Endodermal cell (in vitro differentiated cells): ENCODE measurements around the gene TTC8. TPM values are rescaled to one million over a fixed set of nuclear protein-coding genes. Genes with fewer than 3 reads are reported as not detected.

ENCODE experiments used
- DNase-seq: peaks from one replicate; pipeline ENCODE4 v3.0.0-alpha.2; 2017
- H3K27ac ChIP-seq: 2 replicates; pipeline ENCODE4 v1.5.1; 2013; ENCODE audit warnings: mild to moderate bottlenecking, low read depth, low read length, moderate library complexity
- H3K27me3 ChIP-seq: 2 replicates; pipeline ENCODE4 v1.6.1; 2013; ENCODE audit warnings: mild to moderate bottlenecking, low read length, moderate library complexity; ENCODE audit not compliant: insufficient read depth, control insufficient read depth, poor library complexity, severe bottlenecking
- H3K36me3 ChIP-seq: 2 replicates; pipeline ENCODE4 v1.7.0; 2013; ENCODE audit warnings: mild to moderate bottlenecking, low read length, moderate library complexity; ENCODE audit not compliant: control insufficient read depth, insufficient read depth
- H3K4me1 ChIP-seq: one replicate; pipeline ENCODE4 v1.7.0; 2013; ENCODE audit warnings: low read length; ENCODE audit not compliant: control insufficient read depth, insufficient read depth
- H3K4me3 ChIP-seq: 2 replicates; pipeline ENCODE4 v1.5.1; 2013; ENCODE audit warnings: mild to moderate bottlenecking, low read length, moderate library complexity
- H3K9ac ChIP-seq: 2 replicates; pipeline ENCODE4 v1.6.1; 2013; ENCODE audit warnings: mild to moderate bottlenecking, low read length, moderate library complexity; ENCODE audit not compliant: poor library complexity, severe bottlenecking; ENCODE audit errors: extremely low read depth
- H3K9me3 ChIP-seq: 2 replicates; pipeline ENCODE4 v1.6.1; 2013; ENCODE audit warnings: mild to moderate bottlenecking, low read length, moderate library complexity; ENCODE audit not compliant: control insufficient read depth
- H3K27ac Mint-ChIP-seq: 2 replicates; pipeline ENCODE4 v1.8.0; 2020; ENCODE audit warnings: mixed read lengths
- H3K27me3 Mint-ChIP-seq: 2 replicates; pipeline ENCODE4 v1.8.0; 2021; ENCODE audit warnings: mild to moderate bottlenecking, mixed read lengths; ENCODE audit not compliant: insufficient read depth
- H3K36me3 Mint-ChIP-seq: 2 replicates; pipeline ENCODE4 v1.8.0; 2020; ENCODE audit warnings: low read depth, mixed read lengths
- H3K4me1 Mint-ChIP-seq: 2 replicates; pipeline ENCODE4 v1.8.0; 2020; ENCODE audit warnings: mixed read lengths
- H3K4me3 Mint-ChIP-seq: 2 replicates; pipeline ENCODE4 v1.8.0; 2020; ENCODE audit warnings: mild to moderate bottlenecking, moderate library complexity, mixed read lengths
- H3K9me3 Mint-ChIP-seq: 2 replicates; pipeline ENCODE4 v1.8.0; 2020; ENCODE audit warnings: mild to moderate bottlenecking, mixed read lengths
- CTCF ChIP-seq: fragments of 200-600 bp; sonication (generic); conservative IDR thresholded peaks from 2 replicates; pipeline ENCODE4 v1.5.0; 2021; ENCODE audit warnings: antibody characterized with exemption, mild to moderate bottlenecking
- WGBS, 2 experiments: methylation state at CpG; one replicate each; pipeline versions ENCODE4 v1.1.5 to v1.1.7; 2013; ENCODE audit warnings: missing lambda C conversion rate in 2 of 2, mixed read lengths in 1 of 2; ENCODE audit not compliant: insufficient coverage in 1 of 2, insufficient read length in 1 of 2; 5-methylcytosine and 5-hydroxymethylcytosine counted together
- total RNA-seq, 2 donors: library from RNA; stranded (reverse); fragmentation: NEBNext Ultra II Directional in 1 of 2; extraction: Animal tissue kit (Norgen Biotek cat#: 25700) in 1 of 2; gene quantifications; 2 replicates in 1 of 2; 3 replicates in 1 of 2; pipeline ENCODE4 v1.2.1, GENCODE V29; 2021

TTC8 gene
- total RNA-seq, 2 donors from 2014 or later, result 25.6 to 33.4 TPM

- TF ChIP-seq CTCF, result no peak
- Mint-ChIP-seq H3K27me3 (no peaks in the 10 kb centered on the region), H3K36me3 (peaks cover 12% of the 10 kb centered on the region), H3K4me3 (no peak overlapping the region), H3K4me1 (peaks cover 16% of the 10 kb centered on the region), H3K27ac (no peak overlapping the region), H3K9me3 (peaks cover 5% of the 10 kb centered on the region)
- no peak overlapping the region for H3K27ac ChIP-seq
- no peak overlapping the region for H3K9ac ChIP-seq
- H3K4me3 ChIP-seq, result no peak overlapping the region
- no peaks in the 10 kb centered on the region for H3K27me3 ChIP-seq
- H3K36me3 ChIP-seq, result peaks cover 17% of the 10 kb centered on the region
- peaks cover 10% of the 10 kb centered on the region for H3K9me3 ChIP-seq
- DNase-seq, result no peak
- peaks cover 3% of the 10 kb centered on the region for H3K4me1 ChIP-seq
These were observed 11.2 kb downstream of the TTC8 start for GRCh38 chr14:88835661-88836060.

GRCh38 chr14:88837495-88837894 lies 13.0 kb downstream of the TTC8 start:
- Histone ChIP-seq H3K4me1 (no peaks in the 10 kb centered on the region), H3K36me3 (peaks cover 13% of the 10 kb centered on the region), H3K27me3 (no peaks in the 10 kb centered on the region), H3K27ac (no peak overlapping the region), H3K4me3 (no peak overlapping the region), H3K9me3 (no peaks in the 10 kb centered on the region), H3K9ac (no peak overlapping the region)
- WGBS, 2 experiments, result 94% methylated on average over 1 of the region's 1 CpG; no CpG with 5 or more reads in 1 of the 2 experiments
- H3K9me3 Mint-ChIP-seq, result no peaks in the 10 kb centered on the region
- no peaks in the 10 kb centered on the region for H3K27me3 Mint-ChIP-seq
- H3K4me1 Mint-ChIP-seq, result peaks cover 8% of the 10 kb centered on the region
- TF ChIP-seq CTCF, result no peak
- no peak overlapping the region for H3K4me3 Mint-ChIP-seq
- peaks cover 9% of the 10 kb centered on the region for H3K36me3 Mint-ChIP-seq
- H3K27ac Mint-ChIP-seq, result no peak overlapping the region
- DNase-seq, result no peak

- no peak for TF ChIP-seq CTCF
- Histone ChIP-seq H3K4me3 (no peak overlapping the region), H3K9ac (no peak overlapping the region), H3K9me3 (no peaks in the 10 kb centered on the region), H3K4me1 (no peaks in the 10 kb centered on the region), H3K36me3 (peaks cover 13% of the 10 kb centered on the region), H3K27me3 (no peaks in the 10 kb centered on the region), H3K27ac (no peak overlapping the region)
- H3K27me3 Mint-ChIP-seq, result no peaks in the 10 kb centered on the region
- H3K27ac Mint-ChIP-seq, result no peak overlapping the region
- no peaks in the 10 kb centered on the region for H3K9me3 Mint-ChIP-seq
- no peak overlapping the region for H3K4me3 Mint-ChIP-seq
- 91% methylated on average over 2 of the region's 3 CpGs; no CpG with 5 or more reads in 1 of the 2 experiments for WGBS, 2 experiments
- peaks cover 11% of the 10 kb centered on the region for H3K36me3 Mint-ChIP-seq
- no peak for DNase-seq
- H3K4me1 Mint-ChIP-seq, result peaks cover 5% of the 10 kb centered on the region
These were observed 13.6 kb downstream of the TTC8 start for GRCh38 chr14:88838015-88838414.
